IMR-90 (cell line): ENCODE measurements around the gene GPR37.

ENCODE experiments used
- CEBPB ChIP-seq: IDR thresholded peaks from 2 replicates; pipeline ENCODE4 v1.6.1; 2012; ENCODE audit warnings: low read depth, low read length, improper control_type of control experiment
- CTCF ChIP-seq: conservative IDR thresholded peaks from 2 replicates; pipeline ENCODE4 v1.5.1; 2012; ENCODE audit warnings: mild to moderate bottlenecking, low read depth, low read length, improper control_type of control experiment
- FOS ChIP-seq: fragments of 150-350 bp; IDR thresholded peaks from 2 replicates; pipeline ENCODE4 v1.6.1; 2016; ENCODE audit warnings: low read depth, low read length
- MAZ ChIP-seq: IDR thresholded peaks from 2 replicates; pipeline ENCODE4 v1.6.1; 2012; ENCODE audit warnings: low read depth, mild to moderate bottlenecking, low read length, improper control_type of control experiment, moderate library complexity, borderline replicate concordance
- MXI1 ChIP-seq: IDR thresholded peaks from 2 replicates; pipeline ENCODE4 v1.6.1; 2012; ENCODE audit warnings: low read depth, mild to moderate bottlenecking, low read length, moderate library complexity, borderline replicate concordance
- POLR2A ChIP-seq: IDR thresholded peaks from 2 replicates; pipeline ENCODE4 v1.6.1; 2012; ENCODE audit warnings: mild to moderate bottlenecking, low read depth, low read length
- RCOR1 ChIP-seq: IDR thresholded peaks from 2 replicates; pipeline ENCODE4 v1.6.1; 2012; ENCODE audit warnings: mild to moderate bottlenecking, low read length, improper control_type of control experiment; ENCODE audit not compliant: insufficient replicate concordance
- SMC3 ChIP-seq: fragments of 150-350 bp; IDR thresholded peaks from 2 replicates; pipeline ENCODE4 v1.6.1; 2016; ENCODE audit warnings: low read depth, mild to moderate bottlenecking, antibody characterized with exemption, low read length, moderate library complexity
- USF2 ChIP-seq: fragments of 150-350 bp; IDR thresholded peaks from 2 replicates; pipeline ENCODE4 v1.6.1; 2017; ENCODE audit warnings: mild to moderate bottlenecking, antibody characterized with exemption, low read length, low read depth

DNA sequence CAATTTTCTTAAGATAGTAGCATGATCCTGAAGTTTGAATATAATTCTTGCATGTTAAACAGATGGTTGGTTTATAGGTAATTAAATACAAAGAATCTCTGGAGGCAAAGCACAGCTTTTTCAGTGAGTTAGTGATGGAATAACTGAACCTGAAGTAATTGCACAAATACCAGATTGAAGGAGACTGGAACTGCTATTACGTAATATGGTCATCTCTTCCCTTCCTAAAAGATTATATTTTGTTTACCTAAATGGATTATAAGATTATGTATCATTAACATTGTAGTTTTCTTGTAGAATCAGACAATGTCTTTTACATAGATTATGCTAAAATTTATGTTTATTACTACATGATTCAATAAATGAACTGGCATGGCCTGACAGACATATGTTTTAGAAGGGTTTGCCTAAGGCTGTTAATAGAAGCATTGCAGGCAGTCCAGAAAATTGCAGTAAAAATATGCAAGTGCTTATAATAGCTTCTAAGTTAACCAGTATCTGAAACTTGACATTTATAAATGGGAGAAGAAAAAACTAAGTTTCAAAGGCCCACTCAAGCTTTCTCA is 35.8 kb upstream of the GPR37 start:
- TF ChIP-seq POLR2A = no peak
- no peak for TF ChIP-seq CTCF
- TF ChIP-seq MXI1 = no peak
- no peak for TF ChIP-seq FOS
- no peak for TF ChIP-seq USF2
- no peak for TF ChIP-seq SMC3
- TF ChIP-seq RCOR1 = no peak
- TF ChIP-seq MAZ = no peak
- peak; percentile 78 for TF ChIP-seq CEBPB
